Suprapubic skin (tissue), 4 donors: ENCODE results near the gene METTL16.

Experiments used
- CTCF ChIP-seq, 2 donors: fragments of 200-600 bp in 1 of 2; fragments of 450-650 bp in 1 of 2; sonication (generic) in 1 of 2; IDR thresholded peaks; one replicate each; pipeline ENCODE4 v1.5.1; 2016 to 2019; ENCODE audit warnings: antibody characterized with exemption in 2 of 2, mild to moderate bottlenecking in 1 of 2, moderate library complexity in 1 of 2
- POLR2A ChIP-seq, 2 donors: fragments of 450-650 bp; IDR thresholded peaks; one replicate each; pipeline ENCODE4 v1.6.1; 2017; ENCODE audit warnings: antibody characterized with exemption in 2 of 2, mild to moderate bottlenecking in 2 of 2, moderate library complexity in 2 of 2
- POLR2AphosphoS5 ChIP-seq, 3 donors: sonication (generic); formaldehyde crosslinking; IDR thresholded peaks; one replicate each; pipeline ENCODE4 v1.6.1; 2017; ENCODE audit warnings: antibody characterized with exemption in 3 of 3

DNA sequence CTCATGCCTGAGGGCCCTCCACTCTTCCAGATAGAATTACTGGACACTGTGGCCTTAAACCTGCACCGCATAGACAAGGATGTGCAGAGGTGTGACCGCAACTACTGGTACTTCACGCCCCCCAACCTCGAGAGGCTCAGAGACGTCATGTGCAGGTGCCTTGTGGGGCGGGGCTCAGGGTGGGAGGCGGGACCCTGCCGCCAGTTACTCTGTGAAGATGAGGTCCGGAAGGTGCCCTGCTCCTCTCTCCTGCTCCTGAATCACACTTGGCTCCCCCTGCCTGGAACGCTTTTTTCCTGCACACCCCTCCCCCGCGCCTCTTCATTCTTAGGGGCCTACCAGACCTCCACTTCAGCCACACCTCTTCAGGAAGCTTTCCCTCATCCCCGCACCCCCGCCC is 135.6 kb downstream of the METTL16 start:
- TF ChIP-seq CTCF (IDR thresholded peaks at IDR 0.05) (no peak), POLR2AphosphoS5 (IDR thresholded peaks at IDR 0.05) (no peak), POLR2A (IDR thresholded peaks at IDR 0.05) (no peak)
